ENCODE measurements around the gene PLEKHO2.

- TF ChIP-seq GLIS3 (CRISPR knock-in tag; IDR thresholded peaks at IDR 0.05) (no peak), RARB (CRISPR knock-in tag; IDR thresholded peaks at IDR 0.05) (no peak), TOX (CRISPR knock-in tag; IDR thresholded peaks at IDR 0.05; ENCODE audit: borderline replicate concordance) (no peak), CREB5 (CRISPR knock-in tag; IDR thresholded peaks at IDR 0.05; ENCODE audit: low read depth) (no peak)
These were observed 31.0 kb upstream of the PLEKHO2 start for GRCh38 chr15:64810497-64811326.
